Measurements from ENCODE around the gene CUTA.

DNA sequence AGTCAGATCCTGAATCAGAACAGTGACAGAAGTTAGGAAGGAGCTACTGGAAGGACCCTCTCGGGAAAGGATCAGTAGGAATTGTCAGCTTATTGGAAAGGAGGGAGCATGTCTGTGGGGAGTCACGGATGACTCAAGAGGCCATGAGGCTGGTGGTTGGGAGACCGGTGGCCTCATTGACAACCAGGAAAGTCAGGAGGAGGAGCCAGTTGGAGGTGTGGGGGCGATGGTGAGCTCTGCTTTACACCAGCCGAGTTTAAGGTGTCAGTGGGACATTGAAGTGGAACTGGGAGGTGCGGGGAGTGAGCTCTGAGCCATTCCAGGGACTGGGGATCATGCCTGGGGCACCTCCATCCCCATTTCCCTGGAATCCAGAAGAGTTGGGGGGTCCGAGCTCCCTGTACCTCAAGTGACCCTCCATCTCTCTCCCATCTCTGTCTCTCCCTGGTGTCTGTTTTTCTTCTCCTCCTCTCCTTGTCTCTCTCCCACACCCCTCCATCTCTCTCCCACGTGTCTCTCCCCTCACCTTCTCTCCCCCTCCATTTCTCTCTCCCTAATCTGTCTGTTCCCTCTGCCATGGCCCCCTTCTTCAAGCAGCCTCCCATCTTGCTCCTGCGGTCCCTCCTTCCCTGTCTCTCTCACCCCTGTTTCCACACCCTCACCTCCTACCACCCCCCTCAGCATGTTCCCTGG is 22.2 kb upstream of the CUTA start:
- TF ChIP-seq, protein P1, sequence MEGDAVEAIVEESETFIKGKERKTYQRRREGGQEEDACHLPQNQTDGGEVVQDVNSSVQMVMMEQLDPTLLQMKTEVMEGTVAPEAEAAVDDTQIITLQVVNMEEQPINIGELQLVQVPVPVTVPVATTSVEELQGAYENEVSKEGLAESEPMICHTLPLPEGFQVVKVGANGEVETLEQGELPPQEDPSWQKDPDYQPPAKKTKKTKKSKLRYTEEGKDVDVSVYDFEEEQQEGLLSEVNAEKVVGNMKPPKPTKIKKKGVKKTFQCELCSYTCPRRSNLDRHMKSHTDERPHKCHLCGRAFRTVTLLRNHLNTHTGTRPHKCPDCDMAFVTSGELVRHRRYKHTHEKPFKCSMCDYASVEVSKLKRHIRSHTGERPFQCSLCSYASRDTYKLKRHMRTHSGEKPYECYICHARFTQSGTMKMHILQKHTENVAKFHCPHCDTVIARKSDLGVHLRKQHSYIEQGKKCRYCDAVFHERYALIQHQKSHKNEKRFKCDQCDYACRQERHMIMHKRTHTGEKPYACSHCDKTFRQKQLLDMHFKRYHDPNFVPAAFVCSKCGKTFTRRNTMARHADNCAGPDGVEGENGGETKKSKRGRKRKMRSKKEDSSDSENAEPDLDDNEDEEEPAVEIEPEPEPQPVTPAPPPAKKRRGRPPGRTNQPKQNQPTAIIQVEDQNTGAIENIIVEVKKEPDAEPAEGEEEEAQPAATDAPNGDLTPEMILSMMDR (IDR thresholded peaks at IDR 0.05), result no peak
- TF ChIP-seq POLR2AphosphoS5 (IDR thresholded peaks at IDR 0.05) (no peak), POLR2A (IDR thresholded peaks at IDR 0.05) (no peak)
